ENCODE measurements around the gene HEYL.
A peak's percentile ranks its signal among the peaks of the same experiment; 100 is the strongest.

The HEYL gene

DNA sequence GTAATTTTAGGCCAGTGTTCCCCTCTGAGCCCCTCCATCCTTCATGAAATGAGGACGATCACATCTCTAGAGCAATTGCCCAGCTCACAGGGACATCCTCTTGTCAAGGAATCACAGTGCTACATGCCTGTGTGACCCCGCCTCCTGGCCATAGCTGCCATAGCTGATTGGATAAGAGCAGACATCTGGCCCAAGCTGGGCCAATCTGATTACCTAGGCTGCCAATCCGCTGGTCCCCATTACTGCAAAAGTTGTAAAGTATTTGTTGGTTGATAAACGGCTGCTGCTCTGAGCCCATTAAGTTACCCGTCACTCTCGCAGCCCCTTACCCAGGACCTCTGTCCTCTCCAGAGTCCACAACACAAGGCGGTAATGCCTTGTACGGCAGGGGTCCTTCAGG is 24.1 kb upstream of the HEYL start:
- no peak for DNase-seq (ENCODE audit: low read depth)

DNA sequence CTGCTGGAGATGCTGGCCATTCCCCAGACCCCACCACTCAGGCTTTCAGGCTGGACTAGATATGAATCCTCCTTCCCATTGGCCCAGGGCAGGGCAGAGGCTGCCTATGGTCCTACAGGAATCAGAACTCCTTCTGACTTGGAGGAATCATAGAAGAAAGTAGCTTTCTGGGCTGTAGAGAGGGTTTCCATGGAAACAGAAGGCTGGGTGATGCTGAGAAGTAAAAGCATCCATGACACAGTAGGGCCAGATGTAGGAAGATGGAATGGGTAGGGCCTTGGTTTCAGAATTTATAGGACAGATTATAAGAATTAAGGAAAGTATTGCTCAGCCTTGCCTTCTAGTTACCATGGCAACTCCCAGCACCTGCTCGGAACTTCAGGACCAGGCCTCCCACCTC is 23.4 kb upstream of the HEYL start:
- DNase-seq (ENCODE audit: low read depth), result no peak

DNA sequence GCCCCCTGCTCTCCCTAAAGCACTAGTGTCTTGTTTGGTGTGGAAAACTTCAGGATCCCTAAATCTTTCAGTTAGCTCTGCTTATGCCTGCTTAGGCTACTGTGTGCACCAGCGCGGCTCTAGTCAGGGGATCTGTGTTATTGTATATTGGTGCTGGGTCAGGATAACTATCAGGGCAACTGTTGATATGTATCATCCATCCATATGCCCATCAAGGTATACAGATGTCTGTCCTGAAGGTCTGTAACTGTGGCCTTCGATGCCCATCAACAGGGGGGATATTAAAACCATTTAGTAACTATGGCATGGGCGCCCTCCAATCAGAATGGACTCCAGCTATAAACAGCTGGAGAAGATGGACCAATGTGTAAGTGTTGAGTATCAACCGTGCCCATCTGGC is 20.1 kb upstream of the HEYL start:
- DNase-seq (ENCODE audit: low read depth), result no peak

DNA sequence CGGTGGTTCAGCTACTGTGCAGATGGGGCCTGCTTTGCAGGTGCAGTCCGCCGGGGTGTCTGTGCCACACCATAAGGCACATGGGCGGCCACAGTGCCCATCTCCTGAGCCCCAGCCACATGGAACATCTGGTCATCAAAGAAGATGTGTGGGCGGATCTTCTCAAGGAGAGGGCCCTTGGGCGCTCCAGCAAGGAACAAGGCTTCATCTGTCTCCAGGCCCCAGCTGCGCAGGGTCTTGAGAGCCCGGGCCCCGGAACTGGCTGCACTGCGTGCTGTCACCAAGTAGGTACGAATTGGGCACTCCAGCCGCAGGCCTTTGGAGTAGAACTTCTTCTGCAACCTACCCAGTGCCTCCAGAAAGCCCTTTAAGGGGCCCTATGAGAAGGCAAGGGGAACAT is 19.7 kb upstream of the HEYL start:
- no peak for DNase-seq (ENCODE audit: low read depth)

DNA sequence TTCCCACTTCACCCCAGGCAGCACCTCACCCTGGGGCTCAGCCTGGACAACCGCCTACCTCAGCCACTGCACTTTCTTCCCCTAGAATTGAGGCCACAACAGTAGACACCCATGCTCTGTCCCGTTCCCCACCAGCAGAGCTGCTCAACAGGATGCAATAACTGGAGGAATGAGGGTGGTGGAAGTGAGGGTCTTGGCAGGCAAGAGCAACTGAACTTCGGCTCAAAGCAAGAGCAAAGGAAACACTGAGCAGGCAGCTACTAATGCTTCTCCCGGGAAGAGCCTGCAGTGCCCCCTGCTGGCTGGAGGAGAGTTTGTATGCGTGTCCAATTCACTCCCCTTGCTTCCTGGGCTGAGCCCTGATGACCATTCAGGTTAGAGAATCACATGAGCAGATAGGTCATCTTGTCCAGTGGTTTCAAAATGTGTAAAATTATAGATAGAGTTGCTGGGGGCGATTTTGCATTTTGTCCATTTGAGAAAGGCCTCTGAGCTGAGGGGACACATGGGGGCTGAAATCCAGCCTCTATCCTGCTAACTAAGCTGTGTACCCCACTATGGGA is 18.6 kb upstream of the HEYL start:
- DNase-seq (ENCODE audit: low read depth), result peak; percentile 71

DNA sequence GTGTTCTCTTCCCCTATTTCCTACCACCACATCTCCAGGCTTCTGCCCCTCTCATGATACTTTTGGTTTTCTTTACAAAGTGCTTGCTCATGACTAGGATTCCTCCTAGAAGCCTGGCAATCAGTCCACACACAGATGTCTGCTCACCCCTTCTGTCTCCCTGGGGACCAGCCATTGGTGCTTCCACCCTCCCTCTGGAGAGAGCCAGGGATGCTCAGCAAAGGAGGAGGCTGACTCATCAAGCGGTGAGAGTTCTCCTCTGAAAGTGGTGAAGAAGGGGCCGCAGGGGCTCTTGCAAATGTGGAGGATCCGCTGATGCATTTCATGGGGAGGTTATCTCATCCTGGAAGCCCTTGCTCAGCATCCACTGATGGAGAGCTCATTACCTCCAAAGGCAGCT is 18.0 kb upstream of the HEYL start:
- peak; percentile 60 for DNase-seq (ENCODE audit: low read depth)

DNA sequence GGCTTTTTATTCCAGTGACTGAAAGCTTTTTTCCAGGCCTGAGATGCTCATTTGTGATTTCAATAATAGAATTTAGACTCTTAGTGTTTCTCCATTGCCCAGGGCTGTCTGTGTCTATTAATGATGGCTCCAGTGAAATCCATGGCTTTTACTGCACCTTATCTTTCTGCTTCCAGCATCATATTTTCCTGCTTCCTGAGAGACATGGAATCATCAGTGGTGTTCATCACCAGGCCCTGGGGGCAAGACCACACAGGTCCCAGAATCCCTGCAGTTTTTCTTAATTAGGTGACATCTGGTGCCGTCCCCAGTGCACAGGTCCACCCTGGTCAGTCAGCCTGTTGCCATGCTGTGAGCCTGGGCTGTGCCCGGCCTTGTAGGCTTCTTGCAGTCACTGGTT is 16.9 kb upstream of the HEYL start:
- DNase-seq (ENCODE audit: low read depth), result no peak

DNA sequence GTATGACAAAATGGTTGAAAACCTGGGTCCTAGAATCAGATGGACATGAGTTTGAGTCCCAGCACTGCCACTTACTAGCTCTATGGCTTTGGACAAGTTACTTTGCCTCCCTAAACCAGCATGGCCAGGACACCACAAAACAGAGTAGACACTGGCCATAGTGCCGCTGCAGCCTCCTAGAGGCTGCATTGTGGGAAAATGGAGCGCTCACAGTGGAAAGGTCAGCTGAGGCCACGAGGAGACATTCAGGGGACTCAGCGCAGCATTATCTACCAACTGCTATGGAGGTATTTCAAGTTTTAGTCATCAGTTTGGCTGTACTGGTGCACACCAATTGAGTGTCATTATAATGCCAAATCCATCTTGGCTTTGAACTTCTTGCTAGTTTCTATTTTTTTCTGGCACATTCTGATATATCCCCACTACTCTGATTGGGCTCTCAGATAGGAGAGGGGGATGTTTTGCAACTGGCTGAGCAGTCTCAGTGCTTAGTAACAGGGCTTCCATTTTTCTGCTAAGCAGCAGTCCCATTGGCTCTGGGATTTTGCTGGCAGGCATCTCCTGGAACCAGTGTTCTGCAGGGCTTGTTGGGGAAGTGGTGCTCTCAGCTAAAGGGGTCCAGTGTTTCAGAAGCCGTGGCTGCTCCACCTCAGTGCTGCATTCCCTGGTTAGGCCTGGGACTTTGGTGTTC is 16.3 kb upstream of the HEYL start:
- DNase-seq (ENCODE audit: low read depth), result no peak

DNA sequence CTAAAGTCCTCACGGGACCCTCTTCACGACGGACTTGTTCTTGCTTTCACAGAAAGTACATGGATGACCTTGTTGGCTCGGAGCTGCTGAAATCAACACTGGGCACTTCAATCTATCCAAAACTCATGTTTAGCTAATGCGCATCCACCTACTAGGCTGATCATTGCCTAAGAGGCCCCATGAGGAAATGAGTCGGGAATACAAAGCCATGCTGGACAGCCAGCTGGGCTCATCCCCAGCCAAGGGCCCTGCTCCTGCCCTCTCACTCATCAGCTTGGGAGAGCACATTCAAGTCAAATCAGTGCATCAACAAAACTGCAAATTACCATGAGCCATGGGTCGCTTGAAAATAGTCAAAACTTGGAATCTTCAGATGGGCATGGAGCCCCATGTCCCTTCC is 14.8 kb upstream of the HEYL start:
- DNase-seq (ENCODE audit: low read depth), result no peak

DNA sequence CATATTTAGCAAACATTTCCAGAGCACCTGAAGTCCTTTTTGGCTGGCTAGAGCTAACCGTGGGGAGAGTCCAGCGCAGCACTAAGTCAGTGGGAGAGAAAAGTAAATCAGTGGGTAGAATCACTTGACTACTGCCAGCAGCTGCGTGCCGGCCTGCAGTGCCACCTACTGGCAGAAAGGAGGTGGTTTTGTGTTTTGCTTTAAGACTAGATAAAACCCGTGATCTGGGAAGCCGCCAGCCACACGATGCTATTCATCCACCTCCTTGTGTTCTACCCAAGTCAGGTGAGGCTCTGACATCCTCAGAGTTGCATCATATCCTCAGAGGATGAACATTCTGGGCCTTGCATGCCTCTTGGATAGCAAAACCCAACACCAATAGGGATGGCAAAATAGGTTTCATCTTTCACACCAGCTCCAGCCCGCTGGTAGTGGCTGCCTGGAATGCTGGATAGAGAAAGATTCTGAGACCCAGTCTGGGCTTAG is 14.1 kb upstream of the HEYL start:
- DNase-seq (ENCODE audit: low read depth), result peak; percentile 84

DNA sequence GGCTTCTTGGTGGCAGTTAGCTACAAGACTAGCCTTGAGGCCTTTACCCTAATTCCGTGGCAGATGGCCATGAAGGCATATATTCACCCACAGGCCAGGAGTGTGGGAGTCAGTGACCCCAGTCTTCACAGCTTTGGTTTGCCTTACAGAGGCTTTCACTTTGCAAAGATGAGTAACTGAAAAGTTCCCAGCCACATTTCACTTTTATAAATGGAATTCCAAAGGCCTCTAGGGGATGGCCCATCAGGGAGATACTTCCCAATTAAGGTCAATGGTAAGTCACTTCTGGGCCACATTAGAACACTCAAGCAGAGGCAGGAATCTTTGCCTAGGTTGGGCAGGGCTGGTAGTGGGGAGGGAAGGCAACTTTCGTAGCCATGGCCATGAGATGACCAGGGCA is 13.1 kb upstream of the HEYL start:
- no peak for DNase-seq (ENCODE audit: low read depth)

DNA sequence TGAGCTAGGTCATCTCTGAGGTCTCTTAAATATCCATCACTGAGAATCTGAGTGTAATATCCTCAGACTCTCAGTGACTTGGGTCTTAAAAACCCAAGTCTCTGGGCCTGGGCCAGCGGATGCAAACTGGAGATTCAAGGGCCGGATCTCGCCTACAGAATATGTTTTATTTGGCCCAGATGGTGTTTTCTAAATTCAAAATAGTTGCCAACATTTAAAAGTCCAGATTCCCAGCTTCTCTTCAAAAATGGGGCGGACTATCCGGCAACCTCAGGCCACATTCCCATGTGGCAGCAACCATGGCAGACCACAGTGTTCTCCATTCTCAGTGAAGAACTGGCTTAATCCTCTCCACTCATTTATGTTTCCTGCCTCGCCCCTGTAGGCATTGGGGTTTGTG is 12.7 kb upstream of the HEYL start:
- DNase-seq (ENCODE audit: low read depth), result no peak

DNA sequence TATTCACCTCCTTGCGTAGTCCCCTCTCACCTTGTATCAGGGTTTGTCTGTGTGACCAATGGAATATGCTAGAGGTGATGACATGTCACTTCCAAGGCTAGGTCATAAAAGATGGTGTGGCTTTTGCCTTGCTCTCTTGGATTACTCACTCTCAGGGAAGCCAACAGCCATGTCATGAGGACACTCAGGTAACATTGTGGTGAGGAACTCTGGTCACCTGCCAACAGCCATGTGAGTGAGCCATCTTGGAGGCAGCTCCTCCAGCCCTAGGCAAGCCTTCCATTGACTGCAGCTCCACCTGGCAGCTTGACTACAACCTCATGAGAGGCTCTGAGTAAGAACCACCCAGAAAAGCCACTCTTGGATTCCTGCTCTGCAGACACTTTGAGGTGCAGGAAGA is 11.0 kb upstream of the HEYL start:
- DNase-seq (ENCODE audit: low read depth), result no peak

DNA sequence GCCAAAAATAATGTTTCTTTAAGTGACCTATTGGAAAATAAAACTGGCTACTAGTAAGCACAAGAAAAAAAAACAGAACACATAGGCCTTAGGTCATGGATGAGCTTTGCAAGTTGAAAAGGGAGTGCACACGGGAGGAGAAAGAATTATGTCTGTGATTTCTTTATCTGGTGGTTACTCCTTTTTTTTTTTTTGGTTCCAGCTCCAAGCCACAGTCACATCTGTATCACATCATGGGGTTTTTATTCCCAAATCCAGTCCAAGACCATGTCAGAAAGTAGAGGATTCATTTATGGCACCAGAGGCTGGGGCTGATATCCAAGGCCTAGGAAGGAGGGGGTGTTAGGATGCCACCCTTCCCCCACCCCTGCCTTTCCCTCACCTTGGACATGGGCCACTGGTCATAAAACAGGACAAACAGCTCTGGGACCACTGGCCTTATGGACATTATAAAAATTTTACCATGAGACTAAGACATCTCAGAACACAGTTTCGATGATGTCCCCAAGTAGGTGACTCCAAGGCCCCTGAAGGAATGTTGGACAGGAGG is 10.3 kb upstream of the HEYL start:
- DNase-seq (ENCODE audit: low read depth), result peak; percentile 80

DNA sequence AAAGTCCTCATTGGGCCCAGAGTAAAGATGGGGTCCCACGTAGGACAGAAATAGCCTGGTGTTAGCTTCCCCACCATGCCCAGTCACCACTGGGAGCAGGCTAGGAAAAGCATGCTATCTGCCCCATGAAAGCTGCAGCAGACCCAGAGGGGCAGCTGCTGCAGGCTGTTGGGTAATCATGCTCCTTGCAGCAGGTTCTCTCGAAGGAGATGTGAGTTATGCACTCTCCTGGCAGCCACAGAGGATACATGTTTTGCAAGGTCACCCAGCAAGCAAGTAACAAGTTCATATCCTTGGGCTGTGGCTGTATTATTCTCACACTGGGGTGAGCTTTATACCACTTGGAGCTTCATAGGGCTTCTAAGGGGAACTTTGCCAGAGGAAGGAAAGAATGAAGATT is 9.1 kb upstream of the HEYL start:
- peak; percentile 80 for DNase-seq (ENCODE audit: low read depth)

DNA sequence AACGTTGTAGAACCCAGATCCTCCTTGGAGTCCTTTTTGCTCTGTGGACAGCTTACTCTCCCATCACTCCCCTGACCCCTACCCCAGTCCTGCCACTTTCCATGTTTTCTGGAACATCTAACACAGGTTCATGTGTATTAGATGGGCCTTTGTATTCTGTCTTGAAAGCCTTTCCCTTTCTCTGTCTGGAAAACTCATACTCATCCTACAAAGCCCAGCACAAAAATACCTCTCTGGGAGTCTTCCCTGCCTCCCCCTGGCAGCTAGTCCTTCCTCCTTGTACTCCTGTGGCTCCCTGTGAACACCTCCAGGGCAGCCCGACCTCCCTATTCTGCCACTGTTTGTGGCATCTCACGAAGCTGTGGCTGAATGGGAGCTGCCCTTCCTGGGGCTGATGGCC is 7.8 kb upstream of the HEYL start:
- no peak for DNase-seq (ENCODE audit: low read depth)

DNA sequence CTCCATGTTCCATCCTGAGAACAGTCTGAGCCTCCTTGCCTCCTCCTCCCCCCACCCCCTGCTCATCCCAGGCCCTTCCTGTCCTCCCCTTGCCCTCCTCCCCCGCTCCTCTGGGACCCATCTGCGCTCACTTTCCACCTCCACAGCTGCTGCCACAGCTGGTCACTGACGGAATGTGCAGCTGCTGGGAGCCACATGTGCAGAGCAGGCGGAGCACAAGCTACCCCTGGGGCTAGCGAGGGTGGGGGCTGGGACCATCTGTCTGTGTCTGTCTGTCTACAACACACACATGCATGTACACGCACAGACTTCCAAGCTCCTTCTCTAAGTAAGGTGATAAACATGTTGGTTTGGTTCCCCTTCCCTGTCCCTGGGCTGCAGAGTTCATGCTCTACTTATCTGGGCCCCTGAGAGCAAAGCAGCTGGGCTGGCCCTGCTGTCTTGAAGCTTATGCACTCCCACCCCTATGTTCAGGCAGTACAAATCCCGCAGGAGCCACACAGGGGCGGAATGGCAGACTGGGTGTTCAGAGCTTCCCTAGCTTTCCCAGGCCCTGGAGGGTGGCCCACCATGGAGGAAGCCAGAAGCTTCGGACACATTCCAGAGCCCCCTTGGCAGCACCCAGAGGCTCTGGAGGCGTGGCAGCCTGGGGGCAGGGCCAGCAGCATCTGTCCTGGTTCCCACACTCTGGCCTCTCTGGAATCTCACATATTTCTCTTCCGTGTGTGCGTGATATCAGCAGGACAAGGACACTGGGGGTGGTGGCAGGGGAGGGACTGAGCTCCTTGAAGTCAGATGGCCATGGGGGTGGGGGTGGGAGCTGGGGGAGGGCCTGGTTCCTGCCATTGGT is 7.0 kb upstream of the HEYL start:
- DNase-seq (ENCODE audit: low read depth), result peak; percentile 65

DNA sequence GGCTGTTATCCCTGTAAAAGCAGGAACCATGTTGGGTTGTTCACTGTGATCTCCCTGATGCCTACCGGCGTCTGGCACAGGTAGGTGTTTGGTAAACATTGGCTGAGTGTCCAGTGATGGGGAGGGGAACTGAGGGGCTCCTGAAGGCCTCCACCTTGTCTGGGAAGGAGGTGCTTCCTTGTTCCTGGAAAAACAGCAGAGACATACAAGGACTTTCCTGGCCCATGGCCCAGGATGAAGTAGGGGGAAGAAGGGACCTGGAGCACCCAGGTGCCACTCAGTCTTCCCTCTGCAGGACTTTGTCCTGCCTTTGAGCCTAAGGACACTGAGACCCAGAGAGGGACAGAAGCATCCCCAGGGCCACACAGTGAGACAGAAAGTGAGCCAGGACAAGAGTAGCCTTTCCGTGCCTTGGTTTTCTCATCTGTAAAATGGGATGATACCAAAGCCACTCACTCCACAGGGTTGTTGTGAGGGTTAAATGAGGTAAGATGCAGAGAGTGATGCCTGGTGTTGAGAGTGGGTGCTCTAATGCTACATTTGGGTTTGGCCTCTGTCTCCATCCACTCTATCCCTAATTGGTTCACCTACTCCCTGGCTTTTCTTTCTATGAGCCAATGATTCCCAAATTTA is 6.1 kb upstream of the HEYL start:
- DNase-seq (ENCODE audit: low read depth), result no peak

DNA sequence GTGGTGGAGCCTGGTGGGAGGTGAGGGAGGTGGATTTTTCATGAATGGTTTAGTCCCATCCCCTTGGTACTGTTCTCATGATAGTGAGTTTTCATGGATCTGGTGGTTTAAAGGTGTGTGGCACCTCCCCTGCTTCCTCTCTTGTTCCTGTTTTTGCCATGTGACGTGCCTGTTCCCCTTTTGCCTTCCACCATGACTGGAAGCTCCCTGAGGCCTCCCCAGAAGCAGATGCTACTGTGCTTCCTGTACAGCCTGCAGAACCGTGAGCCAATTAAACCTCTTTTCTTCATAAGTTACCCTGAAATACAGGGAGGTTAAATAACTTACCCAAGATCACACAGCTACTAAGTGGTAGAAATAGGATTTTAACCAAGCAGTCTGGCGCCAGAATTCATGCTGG is 4.3 kb upstream of the HEYL start:
- DNase-seq (ENCODE audit: low read depth), result no peak

DNA sequence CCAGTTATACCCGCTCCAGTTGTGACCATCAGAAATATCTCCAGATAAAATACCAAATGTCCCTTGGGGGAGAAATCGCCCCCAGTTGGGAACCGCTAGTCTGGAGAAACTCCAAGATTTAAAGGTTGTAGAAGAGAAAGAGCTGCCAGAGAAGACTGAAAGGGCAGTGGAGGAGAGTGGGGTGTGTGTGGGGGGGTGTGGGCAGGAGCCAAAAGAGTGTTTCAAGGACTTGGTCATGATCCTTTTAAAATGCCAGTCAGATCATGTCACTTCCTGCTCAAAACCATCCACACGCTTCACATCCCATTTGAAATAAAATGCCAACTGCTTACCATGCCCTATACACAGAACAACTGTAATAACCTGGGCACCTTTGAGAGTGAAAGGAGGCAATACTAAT is 3.4 kb upstream of the HEYL start:
- DNase-seq (ENCODE audit: low read depth), result no peak

DNA sequence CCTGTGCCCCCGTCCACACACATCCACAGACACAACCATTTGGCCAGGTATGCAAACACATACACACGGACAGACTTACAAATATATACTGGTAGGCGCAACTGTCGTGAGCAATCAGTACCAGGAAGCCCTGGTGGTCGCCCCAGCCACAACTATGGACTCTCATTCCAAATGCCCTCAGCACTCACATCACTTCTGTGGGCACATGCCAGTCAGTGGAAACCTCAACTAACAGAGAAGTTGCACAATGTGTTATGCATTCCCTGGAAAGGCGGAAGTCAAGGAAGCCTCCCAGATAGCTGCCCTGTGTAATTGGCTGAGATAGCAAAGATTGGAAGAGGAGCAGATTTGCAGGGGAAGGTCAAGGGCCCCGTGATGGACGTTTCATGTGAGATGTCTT is 1.4 kb upstream of the HEYL start:
- peak; percentile 83 for DNase-seq (ENCODE audit: low read depth)

DNA sequence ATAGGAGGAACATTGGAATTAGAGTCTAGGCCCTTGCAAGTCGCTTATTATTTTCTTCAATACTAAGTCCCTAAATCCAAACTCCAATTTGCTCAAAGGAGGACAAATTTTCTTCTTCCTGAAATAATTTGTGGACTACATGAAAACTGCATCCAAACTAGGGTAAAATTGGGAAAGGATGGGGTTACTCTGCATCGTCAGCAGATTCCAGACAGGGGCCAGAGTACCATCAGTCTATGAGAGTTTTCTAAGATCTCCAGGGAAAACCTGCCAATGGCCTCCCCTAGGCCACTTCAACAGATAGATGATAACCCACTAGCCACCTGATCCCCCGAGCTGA is 508 bp downstream of the HEYL start:
- DNase-seq (ENCODE audit: low read depth), result no peak

DNA sequence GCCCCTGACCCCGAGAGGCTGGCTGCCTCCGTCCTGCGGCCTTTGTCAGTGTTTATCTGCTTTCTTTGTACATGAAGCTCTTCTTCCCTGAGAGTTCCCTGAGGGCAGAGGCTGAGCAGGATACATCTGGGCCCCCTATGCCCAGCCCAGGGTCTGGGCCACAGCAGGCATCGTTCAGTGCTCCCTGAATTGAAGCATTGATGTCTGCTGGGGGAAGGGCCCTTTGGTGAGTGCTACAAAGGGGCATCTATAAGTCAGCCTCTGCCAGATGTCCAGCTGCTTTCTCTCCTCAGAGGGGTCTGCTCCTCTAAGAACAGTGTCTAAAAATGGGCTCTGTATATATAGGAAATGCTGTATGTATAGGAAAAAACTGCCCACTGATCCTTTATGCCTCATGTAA is 2.1 kb downstream of the HEYL start:
- DNase-seq (ENCODE audit: low read depth), result no peak
